GM12875 (cell line): ENCODE measurements around the gene WDR62.

Experiments
- H3K4me3 ChIP-seq: one replicate; pipeline ENCODE4 v1.5.1; 2011; ENCODE audit warnings: low read depth, low read length, control low read depth
- CTCF ChIP-seq: IDR thresholded peaks from 2 replicates; pipeline ENCODE4 v1.5.1; 2011; ENCODE audit warnings: low read depth, mild to moderate bottlenecking, control low read depth, inconsistent platforms, low read length, moderate library complexity, borderline replicate concordance; ENCODE audit not compliant: insufficient read depth

WDR62 gene

GRCh38 chr19:36054119-36054732 lies 471 bp upstream of the WDR62 start, which contains the start of gene THAP8:
TSS of gene THAP8 (minus strand) at chr19:36054285. CDS start at chr19:36054217, 68 bp downstream.
- peak; percentile 52; the same call in 1 of the 2 replicates for TF ChIP-seq CTCF

GRCh38 chr19:36058481-36059179 lies 3.9 kb downstream of the WDR62 start:
- no peak overlapping the region for H3K4me3 ChIP-seq
- no peak for TF ChIP-seq CTCF

More at GRCh38 chr19:36054119-36054732, 471 bp upstream of the WDR62 start, which contains the start of gene THAP8:
- peak within 1 kb of the TSS; percentile 86 for H3K4me3 ChIP-seq

DNA sequence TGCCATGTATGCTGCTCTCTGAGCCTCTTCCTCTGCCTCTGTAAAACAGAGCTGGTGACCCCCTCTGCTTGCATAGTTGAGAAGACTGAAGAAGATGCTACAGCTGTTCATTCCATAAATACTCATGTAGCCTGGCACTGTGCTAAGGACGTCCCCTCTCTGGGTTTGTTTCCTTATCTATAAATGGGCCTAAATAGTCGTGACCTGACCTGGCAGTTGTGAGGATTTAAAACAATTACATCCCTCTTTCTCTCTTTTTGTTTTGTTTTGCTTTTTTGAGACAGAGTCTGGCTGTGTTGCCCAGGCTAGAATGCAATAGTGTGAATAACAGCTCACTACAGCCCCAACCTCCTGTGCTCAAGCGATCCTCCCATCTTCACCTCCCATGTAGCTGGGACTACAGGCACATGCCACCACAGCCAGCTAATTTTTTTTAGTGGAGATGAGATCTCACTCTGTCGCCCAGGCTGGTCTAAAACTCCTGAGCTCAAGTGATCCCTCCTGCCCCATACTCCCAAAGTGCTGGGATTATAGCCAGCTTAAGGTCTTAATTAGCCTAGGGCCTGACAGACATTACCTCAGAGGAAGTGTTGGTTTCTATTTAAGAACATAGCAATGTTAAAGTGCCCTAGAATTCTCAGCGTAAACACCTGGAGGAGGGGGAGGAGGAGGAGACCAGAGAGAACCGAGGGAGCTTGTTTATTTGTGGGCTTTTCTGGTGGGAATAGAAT lies 4.6 kb downstream of the WDR62 start:
- no peak for TF ChIP-seq CTCF
- H3K4me3 ChIP-seq = no peak overlapping the region

GRCh38 chr19:36060430-36060829 lies 5.7 kb downstream of the WDR62 start:
- peak; percentile 55 for TF ChIP-seq CTCF

GRCh38 chr19:36061367-36061766 lies 6.7 kb downstream of the WDR62 start:
- TF ChIP-seq CTCF = no peak

More at GRCh38 chr19:36060430-36060829, 5.7 kb downstream of the WDR62 start:
- H3K4me3 ChIP-seq = no peak overlapping the region

DNA sequence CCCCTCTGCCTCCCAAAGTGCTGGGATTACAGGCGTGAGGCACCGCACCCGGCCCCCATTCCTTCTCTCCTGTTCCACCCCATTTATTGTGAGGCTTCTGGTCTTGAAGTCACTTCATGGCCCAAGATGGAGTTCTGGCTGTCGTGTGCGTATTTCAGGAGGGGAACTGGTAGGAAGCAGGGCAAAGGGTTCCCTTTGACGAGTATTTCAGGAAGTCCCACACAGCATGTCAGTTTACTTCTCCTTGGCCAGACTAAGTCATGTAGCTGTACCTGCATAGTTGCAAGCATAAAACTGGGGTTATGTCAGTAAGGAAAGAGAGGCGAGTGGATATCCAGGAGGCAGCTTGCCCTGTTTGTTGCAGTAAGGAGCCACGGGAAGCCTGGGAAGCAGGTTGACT lies 10.1 kb downstream of the WDR62 start:
- H3K4me3 ChIP-seq = no peak overlapping the region
- no peak for TF ChIP-seq CTCF

More at GRCh38 chr19:36061367-36061766, 6.7 kb downstream of the WDR62 start:
- no peak overlapping the region for H3K4me3 ChIP-seq
